OCI-LY1 (cell line): ENCODE results near the gene CRTAC1.

Experiments used
- H2AFZ ChIP-seq: fragments of 200-600 bp; sonication (generic), shearing (Covaris generic); 2 replicates; pipeline ENCODE4 v1.6.0; 2014; ENCODE audit warnings: antibody characterized with exemption, mild to moderate bottlenecking, low read length
- H3F3A ChIP-seq: fragments of 200-600 bp; sonication (generic), shearing (Covaris generic); 2 replicates; pipeline ENCODE4 v1.6.0; 2014; ENCODE audit warnings: mild to moderate bottlenecking, antibody characterized with exemption, low read length, moderate library complexity; ENCODE audit not compliant: insufficient read depth
- H3K27ac ChIP-seq: fragments of 200-600 bp; sonication (generic); 2 replicates; pipeline ENCODE4 v1.5.1; 2014; ENCODE audit warnings: low read length, mixed run types, mild to moderate bottlenecking, low read depth; ENCODE audit not compliant: poor library complexity, severe bottlenecking
- H3K27me3 ChIP-seq: fragments of 200-600 bp; sonication (generic); 2 replicates; pipeline ENCODE4 v1.6.0; 2014; ENCODE audit warnings: antibody characterized with exemption, mild to moderate bottlenecking, low read length, moderate library complexity; ENCODE audit not compliant: insufficient read depth
- H3K36me3 ChIP-seq: fragments of 200-600 bp; sonication (generic); 2 replicates; pipeline ENCODE4 v1.6.1; 2014; ENCODE audit warnings: mild to moderate bottlenecking, antibody characterized with exemption, low read length, moderate library complexity, mixed read lengths; ENCODE audit not compliant: insufficient read depth
- H3K4me1 ChIP-seq: fragments of 200-600 bp; sonication (generic); 2 replicates; pipeline ENCODE4 v1.5.1; 2014; ENCODE audit warnings: mild to moderate bottlenecking, low read length, moderate library complexity; ENCODE audit not compliant: insufficient read depth, severe bottlenecking
- H3K4me2 ChIP-seq: fragments of 200-600 bp; sonication (generic), shearing (Covaris generic); 2 replicates; pipeline ENCODE4 v1.6.1; 2014; ENCODE audit warnings: low read length
- H3K4me3 ChIP-seq: fragments of 200-600 bp; sonication (generic); 2 replicates; pipeline ENCODE4 v1.5.1; 2014; ENCODE audit warnings: low read length, low read depth, mild to moderate bottlenecking, mixed read lengths; ENCODE audit not compliant: poor library complexity, severe bottlenecking
- H3K79me2 ChIP-seq: fragments of 200-600 bp; shearing (Covaris generic); 2 replicates; pipeline ENCODE4 v1.6.1; 2016; ENCODE audit warnings: mixed run types, low read length, mixed read lengths; ENCODE audit not compliant: insufficient read depth
- H3K9ac ChIP-seq: fragments of 200-600 bp; sonication (generic), shearing (Covaris generic); 2 replicates; pipeline ENCODE4 v1.6.1; 2014; ENCODE audit warnings: mild to moderate bottlenecking, low read length, mixed read lengths
- H3K9me2 ChIP-seq: fragments of 200-600 bp; sonication (generic), shearing (Covaris generic); 2 replicates; pipeline ENCODE4 v1.6.1; 2014; ENCODE audit warnings: low read depth, mild to moderate bottlenecking, low read length, mixed read lengths
- H3K9me3 ChIP-seq: fragments of 200-600 bp; shearing (Covaris generic); 2 replicates; pipeline ENCODE4 v1.6.1; 2014; ENCODE audit warnings: low read length, mixed read lengths
- H4K20me1 ChIP-seq: fragments of 200-600 bp; sonication (generic), shearing (Covaris generic); 2 replicates; pipeline ENCODE4 v1.6.0; 2016; ENCODE audit warnings: mild to moderate bottlenecking, low read length; ENCODE audit not compliant: insufficient read depth
- CTCF ChIP-seq: fragments of 200-600 bp; sonication (generic), shearing (Covaris generic); IDR thresholded peaks from 2 replicates; pipeline ENCODE4 v1.5.1; 2017; ENCODE audit warnings: mild to moderate bottlenecking, antibody characterized with exemption, low read length, moderate library complexity, mixed read lengths
- EZH2 ChIP-seq: fragments of 200-600 bp; sonication (generic), shearing (Covaris generic); IDR thresholded peaks from 2 replicates; pipeline ENCODE4 v1.8.0; 2017; ENCODE audit warnings: borderline replicate concordance, mixed run types, mild to moderate bottlenecking, antibody characterized with exemption, low read length, moderate library complexity, mixed read lengths

The CRTAC1 gene

GRCh38 chr10:98020254-98020653, 10.2 kb downstream of the CRTAC1 start:
- no peak for TF ChIP-seq CTCF
- TF ChIP-seq EZH2 = no peak
- H3K27ac ChIP-seq = no peak overlapping the region
- no peaks in the 10 kb centered on the region for H3F3A ChIP-seq
- H4K20me1 ChIP-seq = no peaks in the 10 kb centered on the region
- H3K27me3 ChIP-seq = no peaks in the 10 kb centered on the region
- H3K9me2 ChIP-seq = no peaks in the 10 kb centered on the region
- H3K4me3 ChIP-seq = no peak overlapping the region
- no peaks in the 10 kb centered on the region for H3K4me1 ChIP-seq
- no peak overlapping the region for H3K9ac ChIP-seq
- H3K4me2 ChIP-seq = no peak overlapping the region
- H2AFZ ChIP-seq = no peak overlapping the region
- H3K79me2 ChIP-seq = no peaks in the 10 kb centered on the region
- H3K9me3 ChIP-seq = no peaks in the 10 kb centered on the region
- no peaks in the 10 kb centered on the region for H3K36me3 ChIP-seq

- Histone ChIP-seq H3K4me3 (no peak overlapping the region), H3K9ac (no peak overlapping the region), H3F3A (no peaks in the 10 kb centered on the region), H3K79me2 (no peaks in the 10 kb centered on the region), H4K20me1 (no peaks in the 10 kb centered on the region), H2AFZ (no peak overlapping the region), H3K36me3 (no peaks in the 10 kb centered on the region), H3K9me2 (no peaks in the 10 kb centered on the region), H3K4me2 (no peak overlapping the region), H3K4me1 (no peaks in the 10 kb centered on the region), H3K9me3 (no peaks in the 10 kb centered on the region), H3K27me3 (no peaks in the 10 kb centered on the region), H3K27ac (no peak overlapping the region)
- TF ChIP-seq CTCF = no peak
- TF ChIP-seq EZH2 = no peak
These were observed 10.6 kb downstream of the CRTAC1 start for GRCh38 chr10:98019784-98020183.

GRCh38 chr10:98016772-98017475, 13.5 kb downstream of the CRTAC1 start:
- no peaks in the 10 kb centered on the region for H3K9me3 ChIP-seq
- no peaks in the 10 kb centered on the region for H3F3A ChIP-seq
- H2AFZ ChIP-seq = no peak overlapping the region
- no peaks in the 10 kb centered on the region for H4K20me1 ChIP-seq
- H3K27ac ChIP-seq = no peak overlapping the region
- H3K4me1 ChIP-seq = no peaks in the 10 kb centered on the region
- H3K36me3 ChIP-seq = no peaks in the 10 kb centered on the region
- no peaks in the 10 kb centered on the region for H3K27me3 ChIP-seq
- no peak overlapping the region for H3K9ac ChIP-seq
- no peaks in the 10 kb centered on the region for H3K79me2 ChIP-seq
- no peak overlapping the region for H3K4me3 ChIP-seq
- H3K4me2 ChIP-seq = no peak overlapping the region
- no peaks in the 10 kb centered on the region for H3K9me2 ChIP-seq
- TF ChIP-seq CTCF = no peak
- no peak for TF ChIP-seq EZH2
